Ovary (tissue), 10 donors: Measurements from ENCODE around the gene ACO2. TPM values are rescaled to one million over a fixed set of nuclear protein-coding genes. Genes with fewer than 3 reads are reported as not detected.

Experiments used
- DNase-seq, 5 donors: peaks; one replicate each; pipeline ENCODE4 v3.0.0-alpha.2; 2019 to 2020
- H3K27ac ChIP-seq, 2 donors: fragments of 200-600 bp; one replicate each; pipeline versions ENCODE4 v1.5.1 to v1.8.0; 2019 to 2022
- H3K27me3 ChIP-seq: fragments of 200-600 bp; one replicate; pipeline ENCODE4 v1.8.0; 2022
- H3K36me3 ChIP-seq: fragments of 200-600 bp; sonication (generic); one replicate; pipeline ENCODE4 v1.5.1; 2019
- H3K4me1 ChIP-seq: one replicate; pipeline ENCODE4 v1.8.1; 2013; ENCODE audit warnings: mild to moderate bottlenecking, moderate library complexity; ENCODE audit not compliant: insufficient read depth
- H3K4me3 ChIP-seq: fragments of 200-600 bp; sonication (generic); one replicate; pipeline ENCODE4 v1.5.1; 2017
- H3K9me3 ChIP-seq, 2 donors: fragments of 200-600 bp in 1 of 2; sonication (generic) in 1 of 2; one replicate each; pipeline versions ENCODE4 v1.5.1 to v1.8.1; 2013 to 2019; ENCODE audit warnings: mild to moderate bottlenecking in 1 of 2, moderate library complexity in 1 of 2
- CTCF ChIP-seq, 3 donors: fragments of 450-650 bp in 2 of 3; fragments of 200-600 bp in 1 of 3; IDR thresholded peaks; one replicate each; pipeline versions ENCODE4 v1.5.1 to v1.8.0; 2016 to 2022; ENCODE audit warnings: antibody characterized with exemption in 3 of 3, mild to moderate bottlenecking in 1 of 3
- EP300 ChIP-seq: sonication (generic); formaldehyde crosslinking; IDR thresholded peaks from one replicate; pipeline ENCODE4 v1.6.1; 2017; ENCODE audit warnings: antibody characterized with exemption
- POLR2A ChIP-seq: fragments of 450-650 bp; IDR thresholded peaks from one replicate; pipeline ENCODE4 v1.6.1; 2017; ENCODE audit warnings: antibody characterized with exemption, mild to moderate bottlenecking, moderate library complexity
- WGBS, 3 donors: extraction: QIAGEN DNeasy Blood & Tissue Kit in 1 of 3; methylation state at CpG; one replicate each; pipeline versions ENCODE4 v1.1.5 to v1.1.7; 2013 to 2017; 5-methylcytosine and 5-hydroxymethylcytosine counted together
- intact Hi-C, 4 donors: fragments of 100-400 bp; cut with DNase I; formaldehyde crosslinking; loops; one replicate each; pipeline versions ENCODE4 v1.11.0 to v1.15.1; 2022 to 2023
- long read RNA-seq, 3 donors: library from polyadenylated mRNA in 2 of 3; unstranded in 2 of 3; transcript quantifications; one replicate each; pipeline ENCODE4 v2.0.0 and lab custom pipeline, GENCODE V29; 2021 to 2026
- polyA plus RNA-seq, 2 donors: library from polyadenylated mRNA; stranded (reverse); fragments of 200-250 nt in 1 of 2; fragments of 350-450 nt in 1 of 2; fragmentation: Illumina TruSeq in 1 of 2; extraction: RNeasy Lipid Tissue Mini Kit (QIAGEN cat#74804) in 1 of 2; gene quantifications; one replicate each; pipeline ENCODE4 v1.2.3, GENCODE V29; 2013 to 2014
- total RNA-seq, 7 donors: library from RNA; depleted of rRNA in 2 of 7; stranded (reverse); fragments of >200 nt in 2 of 7; fragmentation: NEBNext Ultra II Directional in 3 of 7; extraction: Animal tissue kit (Norgen Biotek cat#: 25700) in 3 of 7; gene quantifications; one replicate each; pipeline versions ENCODE4 v1.1.0 to v1.2.4, GENCODE V29; 2016 to 2023
- donor health status: DM: no; HTN: no; CAD: no; lungs with moderate emphysema.
- donor health status: DM: no; HTN: no; CAD: no.
- donor health status: Bipolar disorder and iron deficiency.
- donor health status: DM: yes; HTN: yes; CAD: no.
- donor health status: DM: no; HTN: no; CAD: no.
- donor health status: DM: yes; HTN: yes; CAD: no.

ACO2 gene
- total RNA-seq (10 to 100 TPM; 20.6 to 58.3 (median 50.7) TPM), polyA plus RNA-seq (10 to 100 TPM; 32.3 to 99.1 TPM)
- long read RNA-seq, donor 1, transcript ACO2-201 (18 exons, 2,741 nt) = major isoform, 104 of 162 reads
- long read RNA-seq, donor 1, partial matches to known transcripts = 39 of 162 reads
- long read RNA-seq, donor 1, other reads (novel, unspliced or antisense) = 19 of 162 reads
- long read RNA-seq, donor 2, transcript ACO2-201 (18 exons, 2,741 nt) = major isoform, 15 of 15 reads
- long read RNA-seq, donor 2, partial matches to known transcripts = 0 of 15 reads
- long read RNA-seq, donor 2, other reads (novel, unspliced or antisense) = 0 of 15 reads
- long read RNA-seq, donor 3, transcript ACO2-201 (18 exons, 2,741 nt) = major isoform, 47 of 69 reads
- long read RNA-seq, donor 3, partial matches to known transcripts = 12 of 69 reads
- long read RNA-seq, donor 3, other reads (novel, unspliced or antisense) = 10 of 69 reads

- Histone ChIP-seq H3K9me3 (no peaks in the 10 kb centered on the region), H3K27ac (peak within 1 kb of the TSS; percentile 78 to 81), H3K4me3 (peak within 1 kb of the TSS; percentile 93), H3K4me1 (peaks cover 2% of the 10 kb centered on the region), H3K27me3 (no peaks in the 10 kb centered on the region), H3K36me3 (peaks cover 2% of the 10 kb centered on the region)
- 0 to 1% (median 1%) methylated on average over 51 of the region's 51 CpGs for WGBS, 3 donors
- peak; percentile 97 to 98 (median 98) for DNase-seq
- intact Hi-C loops = no loop called here
- peak; percentile 52 for TF ChIP-seq EP300
- peak in 2 of 3 donors; percentile 8 to 10 for TF ChIP-seq CTCF (IDR thresholded peaks at IDR 0.05)
- peak; percentile 54 for TF ChIP-seq POLR2A
These were observed at the start of gene ACO2, which contains the start of gene PHF5A for GRCh38 chr22:41468381-41469217. TSS of gene ACO2 (plus strand) at chr22:41469117. CDS start at chr22:41469147, 30 bp downstream. TSS of gene PHF5A (minus strand) at chr22:41468692. CDS start at chr22:41468653, 39 bp downstream.

- DNase-seq = no peak
- WGBS, 3 donors = 64 to 73% (median 73%) methylated on average over 9 of the region's 9 CpGs
These were observed 43.1 kb upstream of the ACO2 start for GRCh38 chr22:41425660-41426365.

GRCh38 chr22:41429232-41429950 lies 39.5 kb upstream of the ACO2 start:
- 82 to 89% (median 83%) methylated on average over 13 of the region's 13 CpGs for WGBS, 3 donors
- Histone ChIP-seq H3K36me3 (no peaks in the 10 kb centered on the region), H3K4me1 (peaks cover 2% of the 10 kb centered on the region), H3K27me3 (no peaks in the 10 kb centered on the region), H3K27ac (no peak overlapping the region), H3K9me3 (no peaks in the 10 kb centered on the region), H3K4me3 (no peak overlapping the region)
- no peak for DNase-seq
- TF ChIP-seq EP300 (no peak), POLR2A (no peak), CTCF (IDR thresholded peaks at IDR 0.05) (no peak)
- intact Hi-C loops = no loop called here

More at GRCh38 chr22:41425660-41426365, 43.1 kb upstream of the ACO2 start:
- no peak overlapping the region for H3K27ac ChIP-seq
- TF ChIP-seq EP300 (no peak), POLR2A (no peak)
- intact Hi-C loops = no loop called here
- no peaks in the 10 kb centered on the region for H3K27me3 ChIP-seq
- no peak overlapping the region for H3K4me3 ChIP-seq
- no peaks in the 10 kb centered on the region for H3K36me3 ChIP-seq
- no peaks in the 10 kb centered on the region for H3K4me1 ChIP-seq
- no peaks in the 10 kb centered on the region for H3K9me3 ChIP-seq

- intact Hi-C loops = no loop called here
- H3K4me3 ChIP-seq = no peak overlapping the region
- H3K27ac ChIP-seq = no peak overlapping the region
- TF ChIP-seq CTCF (IDR thresholded peaks at IDR 0.05) = no peak
- TF ChIP-seq EP300 = no peak
- no peak for TF ChIP-seq POLR2A
- no peak for DNase-seq
- H3K4me1 ChIP-seq = peaks cover 2% of the 10 kb centered on the region
- 94 to 95% (median 95%) methylated on average over 8 of the region's 8 CpGs for WGBS, 3 donors
- H3K9me3 ChIP-seq = no peaks in the 10 kb centered on the region
- H3K36me3 ChIP-seq = no peaks in the 10 kb centered on the region
- no peaks in the 10 kb centered on the region for H3K27me3 ChIP-seq
These were observed 39.0 kb upstream of the ACO2 start for GRCh38 chr22:41429951-41430332.
